Psoas muscle (tissue), 8 donors: ENCODE results near the gene NINJ1. TPM values are rescaled to one million over a fixed set of nuclear protein-coding genes. Genes with fewer than 3 reads are reported as not detected.

ENCODE experiments used
- ATAC-seq, 4 donors: fragments of 200-7000 bp; cut with Tn5 transposase; one replicate each; pipeline ENCODE4 v1.9.1; 2020; ENCODE audit warnings: moderate library complexity in 3 of 4, mild to moderate bottlenecking in 2 of 4
- DNase-seq, 2 donors: peaks; one replicate each; pipeline ENCODE4 v3.0.0-alpha.2; 2020
- H3K27ac ChIP-seq: fragments of 200-600 bp; one replicate; pipeline ENCODE4 v1.8.0; 2022
- H3K27me3 ChIP-seq, 3 donors: fragments of 200-600 bp in 1 of 3; one replicate each; pipeline versions ENCODE4 v1.6.1 to v1.8.0; 2013 to 2022; ENCODE audit warnings: low read length in 2 of 3, mild to moderate bottlenecking in 2 of 3, moderate library complexity in 1 of 3; ENCODE audit not compliant: insufficient read depth in 3 of 3
- H3K36me3 ChIP-seq, 2 donors: fragments of 200-600 bp in 1 of 2; one replicate each; pipeline versions ENCODE4 v1.6.1 to v1.8.0; 2013 to 2022; ENCODE audit warnings: low read depth in 1 of 2, mild to moderate bottlenecking in 1 of 2, moderate library complexity in 1 of 2; ENCODE audit not compliant: insufficient read depth in 1 of 2
- H3K4me1 ChIP-seq: fragments of 200-600 bp; one replicate; pipeline ENCODE4 v1.8.0; 2022
- H3K4me3 ChIP-seq: fragments of 200-600 bp; one replicate; pipeline ENCODE4 v1.8.0; 2022; ENCODE audit warnings: mild to moderate bottlenecking
- H3K9me3 ChIP-seq: fragments of 200-600 bp; one replicate; pipeline ENCODE4 v1.8.0; 2022
- CTCF ChIP-seq: fragments of 200-600 bp; IDR thresholded peaks from one replicate; pipeline ENCODE4 v1.8.0; 2022; ENCODE audit warnings: antibody characterized with exemption
- WGBS, 3 donors: extraction: QIAGEN DNeasy Blood & Tissue Kit; methylation state at CpG; one replicate each; pipeline versions ENCODE4 v1.1.6 to v1.1.7; 2013; 5-methylcytosine and 5-hydroxymethylcytosine counted together
- intact Hi-C, 2 donors: fragments of 100-400 bp; cut with DNase I; formaldehyde crosslinking; loops; one replicate each; pipeline versions ENCODE4 v1.11.0 to v1.14.2; 2022
- long read RNA-seq, 2 donors: library from polyadenylated mRNA; unstranded; transcript quantifications; one replicate each; pipeline ENCODE4 v2.0.0, GENCODE V29; 2021
- polyA plus RNA-seq, 3 donors: library from polyadenylated mRNA; stranded (reverse); fragments of 200-250 nt; gene quantifications; one replicate each; pipeline ENCODE4 v1.2.3, GENCODE V29; 2013
- total RNA-seq, 4 donors: library from RNA; stranded (reverse); fragmentation: NEBNext Ultra II Directional in 2 of 4; extraction: Animal tissue kit (Norgen Biotek cat#: 25700) in 2 of 4; gene quantifications; one replicate each; pipeline versions ENCODE4 v1.2.1 to v1.2.4, GENCODE V29; 2021 to 2023
- donor health status: healthy with polysubstance abuse.
- donor health status: DM: no; HTN: no; CAD: no; lungs with moderate emphysema.
- donor health status: Bipolar disorder and iron deficiency.
- donor health status: healthy.
- donor health status: DM: yes; HTN: yes; CAD: no.
- donor health status: DM: no; HTN: no; CAD: no.
- donor health status: DM: no; HTN: no; CAD: no.
- donor health status: DM: yes; HTN: yes; CAD: no.

The NINJ1 gene
- total RNA-seq (10 to 100 TPM; 17.8 to 24.8 (median 21.2) TPM), polyA plus RNA-seq (10 to 100 TPM; 19.2 to 40.1 (median 22.8) TPM)
- long read RNA-seq, donor 1, transcript NINJ1-201 (4 exons, 1,281 nt): major isoform, 14 of 20 reads
- long read RNA-seq, donor 1, partial matches to known transcripts: 2 of 20 reads
- long read RNA-seq, donor 1, other reads (novel, unspliced or antisense): 2 of 20 reads
- long read RNA-seq, donor 2, transcript NINJ1-201 (4 exons, 1,281 nt): major isoform, 40 of 47 reads
- long read RNA-seq, donor 2, partial matches to known transcripts: 3 of 47 reads
- long read RNA-seq, donor 2, other reads (novel, unspliced or antisense): 0 of 47 reads

- intact Hi-C loops: no loop called here
- ATAC-seq (peak; percentile 79 to 85 (median 80)), DNase-seq (peak; percentile 78 to 85)
- TF ChIP-seq CTCF: no peak
- Histone ChIP-seq H3K9me3 (no peaks in the 10 kb centered on the region), H3K27me3 (no peaks in the 10 kb centered on the region), H3K4me3 (peak within 1 kb of the TSS; percentile 97), H3K36me3 (no peaks in the 10 kb centered on the region), H3K4me1 (peaks cover 45% of the 10 kb centered on the region), H3K27ac (peak within 1 kb of the TSS; percentile 98)
- WGBS, 3 donors: 0 to 2% (median 0%) methylated on average over 49 to 78 of the region's 78 CpGs
Observed at GRCh38 chr9:93134015-93134739, at the start of gene NINJ1. Gene NINJ1 (minus strand): TSS chr9:93134251. CDS start chr9:93134217, 34 bp downstream.

- no peaks in the 10 kb centered on the region for H3K27me3 ChIP-seq
- no peak for TF ChIP-seq CTCF
- DNase-seq (no peak), ATAC-seq (no peak)
- peak overlapping the region; percentile 77 for H3K4me3 ChIP-seq
- H3K36me3 ChIP-seq: no peaks in the 10 kb centered on the region
- H3K4me1 ChIP-seq: peaks cover 26% of the 10 kb centered on the region
- 79 to 89% (median 86%) methylated on average over 5 of the region's 5 CpGs for WGBS, 3 donors
- H3K27ac ChIP-seq: no peak overlapping the region
- no peaks in the 10 kb centered on the region for H3K9me3 ChIP-seq
- intact Hi-C loops: no loop called here
Observed at GRCh38 chr9:93183131-93183662, 49.1 kb upstream of the NINJ1 start.

- Histone ChIP-seq H3K9me3 (no peaks in the 10 kb centered on the region), H3K36me3 (no peaks in the 10 kb centered on the region), H3K27ac (no peak overlapping the region), H3K4me3 (no peak overlapping the region), H3K27me3 (no peaks in the 10 kb centered on the region), H3K4me1 (peaks cover 26% of the 10 kb centered on the region)
- 39 to 64% (median 43%) methylated on average over 6 of the region's 6 CpGs for WGBS, 3 donors
- DNase-seq (no peak), ATAC-seq (no peak)
- no peak for TF ChIP-seq CTCF
- intact Hi-C loops: no loop called here
Observed at GRCh38 chr9:93182572-93182971, 48.5 kb upstream of the NINJ1 start.

GRCh38 chr9:93181672-93182435 lies 47.8 kb upstream of the NINJ1 start:
- peak in 1 of 4 donors; percentile 57 for ATAC-seq

More at GRCh38 chr9:93181672-93182435, 47.8 kb upstream of the NINJ1 start:
- H3K27me3 ChIP-seq: no peaks in the 10 kb centered on the region
- intact Hi-C loops: no loop called here
- TF ChIP-seq CTCF: no peak
- DNase-seq: no peak
- H3K27ac ChIP-seq: no peak overlapping the region
- H3K9me3 ChIP-seq: no peaks in the 10 kb centered on the region
- H3K4me3 ChIP-seq: no peak overlapping the region
- H3K4me1 ChIP-seq: peaks cover 20% of the 10 kb centered on the region
- no peaks in the 10 kb centered on the region for H3K36me3 ChIP-seq
- 58 to 75% (median 74%) methylated on average over 5 of the region's 5 CpGs for WGBS, 3 donors
